Progenitor cell of endocrine pancreas (in vitro differentiated cells): Measurements from ENCODE around the gene MT1X. TPM values are rescaled to one million over a fixed set of nuclear protein-coding genes. Genes with fewer than 3 reads are reported as not detected.

Experiments
- DNase-seq: peaks from one replicate; pipeline ENCODE4 v3.0.0; 2021; ENCODE audit warnings: low spot score; ENCODE audit not compliant: unreplicated experiment
- H3K27ac Mint-ChIP-seq: 2 replicates; pipeline ENCODE4 v1.8.0; 2021; ENCODE audit warnings: mild to moderate bottlenecking, moderate library complexity, mixed read lengths
- H3K27me3 Mint-ChIP-seq: 2 replicates; pipeline ENCODE4 v1.8.0; 2021; ENCODE audit warnings: mixed read lengths
- H3K36me3 Mint-ChIP-seq: 2 replicates; pipeline ENCODE4 v1.8.0; 2022; ENCODE audit warnings: mixed read lengths; ENCODE audit not compliant: insufficient read depth
- H3K4me1 Mint-ChIP-seq: 2 replicates; pipeline ENCODE4 v1.8.0; 2021; ENCODE audit warnings: low read depth, mixed read lengths
- H3K4me3 Mint-ChIP-seq: 2 replicates; pipeline ENCODE4 v1.8.0; 2021; ENCODE audit warnings: low read depth, mild to moderate bottlenecking, moderate library complexity, mixed read lengths
- H3K9me3 Mint-ChIP-seq: 2 replicates; pipeline ENCODE4 v1.8.0; 2021; ENCODE audit warnings: low read depth, mixed read lengths
- total RNA-seq: library from RNA; stranded (reverse); gene quantifications from 2 replicates; pipeline ENCODE4 v1.2.1, GENCODE V29; 2021
- TF ChIP-seq, protein P1 (sequence below): fragments of 200-600 bp; sonication (generic); IDR thresholded peaks from one replicate; pipeline ENCODE4 v1.5.0; 2021; ENCODE audit warnings: antibody characterized with exemption, mild to moderate bottlenecking; ENCODE audit not compliant: unreplicated experiment

Gene MT1X
- total RNA-seq, 1 donor from 2014 or later = 6.8 TPM

DNA sequence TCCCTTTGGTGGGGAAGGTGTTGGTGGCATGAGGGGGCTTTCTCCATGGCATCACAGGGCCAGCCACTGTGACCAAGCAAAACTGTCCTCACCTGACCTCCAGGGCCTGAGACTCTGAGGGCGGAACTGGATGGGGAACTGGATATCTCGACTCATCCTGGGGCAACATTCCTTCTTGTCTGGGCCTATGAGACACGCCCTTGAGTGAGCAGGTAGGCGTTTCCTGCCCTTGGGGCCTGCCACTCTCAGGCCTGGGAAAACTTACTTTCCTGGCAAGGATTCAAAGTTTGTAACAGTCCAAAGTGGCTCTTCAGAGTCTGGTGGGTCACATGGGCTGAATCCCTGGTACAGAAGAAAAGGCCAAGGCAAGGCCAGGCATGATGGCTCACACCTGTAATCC is 9.6 kb downstream of the MT1X start:
- no peaks in the 10 kb centered on the region for H3K4me1 Mint-ChIP-seq
- no peak for DNase-seq
- H3K9me3 Mint-ChIP-seq = peaks cover under 1% of the 10 kb centered on the region
- TF ChIP-seq, protein P1, sequence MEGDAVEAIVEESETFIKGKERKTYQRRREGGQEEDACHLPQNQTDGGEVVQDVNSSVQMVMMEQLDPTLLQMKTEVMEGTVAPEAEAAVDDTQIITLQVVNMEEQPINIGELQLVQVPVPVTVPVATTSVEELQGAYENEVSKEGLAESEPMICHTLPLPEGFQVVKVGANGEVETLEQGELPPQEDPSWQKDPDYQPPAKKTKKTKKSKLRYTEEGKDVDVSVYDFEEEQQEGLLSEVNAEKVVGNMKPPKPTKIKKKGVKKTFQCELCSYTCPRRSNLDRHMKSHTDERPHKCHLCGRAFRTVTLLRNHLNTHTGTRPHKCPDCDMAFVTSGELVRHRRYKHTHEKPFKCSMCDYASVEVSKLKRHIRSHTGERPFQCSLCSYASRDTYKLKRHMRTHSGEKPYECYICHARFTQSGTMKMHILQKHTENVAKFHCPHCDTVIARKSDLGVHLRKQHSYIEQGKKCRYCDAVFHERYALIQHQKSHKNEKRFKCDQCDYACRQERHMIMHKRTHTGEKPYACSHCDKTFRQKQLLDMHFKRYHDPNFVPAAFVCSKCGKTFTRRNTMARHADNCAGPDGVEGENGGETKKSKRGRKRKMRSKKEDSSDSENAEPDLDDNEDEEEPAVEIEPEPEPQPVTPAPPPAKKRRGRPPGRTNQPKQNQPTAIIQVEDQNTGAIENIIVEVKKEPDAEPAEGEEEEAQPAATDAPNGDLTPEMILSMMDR = no peak
- no peak overlapping the region for H3K27ac Mint-ChIP-seq
- H3K27me3 Mint-ChIP-seq = peaks cover 26% of the 10 kb centered on the region
- no peaks in the 10 kb centered on the region for H3K36me3 Mint-ChIP-seq
- H3K4me3 Mint-ChIP-seq = no peak overlapping the region

DNA sequence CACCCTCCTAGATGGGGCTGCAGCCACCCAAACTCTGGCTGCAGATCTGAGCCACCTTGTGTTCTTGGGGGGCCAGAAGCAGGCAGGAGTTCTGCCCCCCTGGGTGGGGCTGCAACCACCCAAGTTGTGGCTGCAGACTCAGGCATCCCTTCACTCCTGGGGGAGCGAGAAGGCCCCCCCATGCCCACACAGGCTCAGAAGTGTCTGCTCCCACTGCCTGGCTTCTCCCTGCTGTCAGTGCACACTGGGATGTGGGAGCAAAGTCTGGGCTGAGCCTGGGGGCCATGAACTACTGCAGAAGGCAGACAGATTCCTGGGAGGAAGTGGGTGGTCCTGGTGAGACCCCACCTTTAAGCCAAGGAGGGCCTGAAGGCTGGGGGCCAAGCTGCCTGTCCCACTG is 13.0 kb downstream of the MT1X start:
- DNase-seq = no peak
- no peak overlapping the region for H3K4me3 Mint-ChIP-seq
- H3K27ac Mint-ChIP-seq = no peak overlapping the region
- TF ChIP-seq, protein P1 = no peak
- no peaks in the 10 kb centered on the region for H3K36me3 Mint-ChIP-seq
- no peaks in the 10 kb centered on the region for H3K9me3 Mint-ChIP-seq
- no peaks in the 10 kb centered on the region for H3K4me1 Mint-ChIP-seq
- peaks cover 7% of the 10 kb centered on the region for H3K27me3 Mint-ChIP-seq

DNA sequence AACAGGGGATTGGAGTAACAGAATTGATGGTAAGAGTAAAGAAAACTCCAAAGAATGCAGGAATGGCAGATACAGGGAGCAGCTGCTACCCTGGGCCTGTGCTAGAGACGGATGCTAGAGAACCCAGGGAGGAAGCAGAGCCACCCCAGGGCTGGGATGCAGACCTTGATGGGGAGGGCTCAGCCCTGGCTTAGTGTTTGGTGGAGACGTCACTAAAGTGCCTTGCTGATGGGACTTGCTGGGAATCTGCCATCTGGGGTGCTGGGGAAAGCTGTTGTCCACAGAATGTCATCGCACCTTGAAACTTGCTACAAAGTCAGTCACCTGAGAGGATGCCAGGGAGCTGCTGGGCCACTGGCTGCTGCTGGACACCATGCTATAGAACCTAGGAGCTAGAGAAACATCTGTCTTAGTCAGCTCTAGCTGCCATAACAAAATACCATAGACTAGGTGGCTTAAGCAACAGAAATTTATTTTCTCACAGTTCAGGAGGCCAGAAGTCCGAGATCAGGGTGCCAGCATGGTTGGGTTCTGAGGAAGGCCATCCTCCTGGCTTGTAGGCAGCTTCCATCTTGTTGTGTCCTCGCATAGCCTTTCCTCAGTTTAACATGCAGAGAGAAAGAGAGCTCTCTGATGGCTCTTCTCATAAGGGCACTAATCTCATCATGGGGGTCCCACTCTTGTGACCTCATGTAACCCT is 15.3 kb downstream of the MT1X start:
- no peak for DNase-seq
- Mint-ChIP-seq H3K9me3 (no peaks in the 10 kb centered on the region), H3K36me3 (no peaks in the 10 kb centered on the region), H3K27ac (peak overlapping the region; percentile 74), H3K27me3 (no peaks in the 10 kb centered on the region), H3K4me1 (no peaks in the 10 kb centered on the region), H3K4me3 (no peak overlapping the region)
- TF ChIP-seq, protein P1 = no peak

DNA sequence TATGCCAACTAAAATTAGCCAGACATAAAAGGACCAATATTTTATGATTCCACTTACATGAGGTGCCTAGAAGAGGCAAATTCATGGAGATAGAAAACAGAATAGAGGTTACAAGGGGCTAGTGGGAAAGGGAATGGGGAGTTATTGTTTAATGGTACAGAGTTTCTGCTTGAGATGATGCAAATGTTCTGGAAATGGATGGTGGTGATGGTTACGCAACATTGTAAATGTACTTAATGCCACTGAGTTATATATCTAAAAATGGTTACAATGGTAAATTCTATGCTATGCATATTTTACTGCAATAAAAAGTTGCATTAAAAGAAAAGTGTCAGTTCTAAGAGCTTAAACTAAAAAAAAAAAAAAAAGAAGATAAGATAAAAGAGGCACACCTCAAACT is 17.9 kb downstream of the MT1X start:
- Mint-ChIP-seq H3K36me3 (no peaks in the 10 kb centered on the region), H3K4me1 (no peaks in the 10 kb centered on the region), H3K9me3 (no peaks in the 10 kb centered on the region), H3K4me3 (no peak overlapping the region), H3K27me3 (peaks cover 6% of the 10 kb centered on the region), H3K27ac (no peak overlapping the region)
- TF ChIP-seq, protein P1 = no peak
- DNase-seq = no peak

DNA sequence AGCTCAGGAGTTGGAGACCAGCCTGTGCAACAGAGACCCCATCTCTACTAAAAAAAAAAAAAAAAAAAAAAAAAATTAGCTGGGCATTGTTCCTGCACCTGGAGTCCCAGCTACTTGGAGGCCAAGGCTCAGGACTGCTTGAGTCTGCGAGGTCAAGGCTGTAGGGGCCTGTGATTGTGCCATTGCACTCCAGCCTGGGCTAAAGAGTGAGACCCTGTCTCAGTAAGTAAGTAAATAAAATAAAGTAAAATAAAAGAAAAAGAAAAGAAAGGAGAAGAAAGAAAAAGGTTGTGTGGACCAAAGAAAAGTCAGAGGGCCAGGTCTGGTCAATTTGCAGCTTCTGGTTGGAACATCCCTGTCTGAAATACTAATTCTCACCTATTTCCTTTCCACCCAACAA is 18.4 kb downstream of the MT1X start:
- no peak overlapping the region for H3K27ac Mint-ChIP-seq
- no peaks in the 10 kb centered on the region for H3K4me1 Mint-ChIP-seq
- no peak for DNase-seq
- H3K36me3 Mint-ChIP-seq = no peaks in the 10 kb centered on the region
- no peaks in the 10 kb centered on the region for H3K9me3 Mint-ChIP-seq
- H3K4me3 Mint-ChIP-seq = no peak overlapping the region
- TF ChIP-seq, protein P1 = no peak
- peaks cover 6% of the 10 kb centered on the region for H3K27me3 Mint-ChIP-seq
